22Rv1 (cell line): ENCODE data around the gene GDPD5.

Experiments
- H3K27ac ChIP-seq: fragments of 450-650 bp; 2 replicates; pipeline ENCODE4 v1.5.1; 2017
- ZFX ChIP-seq: fragments of 450-650 bp; IDR thresholded peaks from 2 replicates; pipeline ENCODE4 v1.6.1; 2017; ENCODE audit warnings: antibody characterized with exemption, borderline replicate concordance
- TF ChIP-seq, protein P1 (sequence below): fragments of 450-650 bp; IDR thresholded peaks from 2 replicates; pipeline ENCODE4 v1.5.1; 2017; ENCODE audit warnings: mild to moderate bottlenecking

The GDPD5 gene

GRCh38 chr11:75439026-75439425, 86.7 kb downstream of the GDPD5 start:
- H3K27ac ChIP-seq = no peak overlapping the region
- TF ChIP-seq ZFX = no peak
- TF ChIP-seq, protein P1, sequence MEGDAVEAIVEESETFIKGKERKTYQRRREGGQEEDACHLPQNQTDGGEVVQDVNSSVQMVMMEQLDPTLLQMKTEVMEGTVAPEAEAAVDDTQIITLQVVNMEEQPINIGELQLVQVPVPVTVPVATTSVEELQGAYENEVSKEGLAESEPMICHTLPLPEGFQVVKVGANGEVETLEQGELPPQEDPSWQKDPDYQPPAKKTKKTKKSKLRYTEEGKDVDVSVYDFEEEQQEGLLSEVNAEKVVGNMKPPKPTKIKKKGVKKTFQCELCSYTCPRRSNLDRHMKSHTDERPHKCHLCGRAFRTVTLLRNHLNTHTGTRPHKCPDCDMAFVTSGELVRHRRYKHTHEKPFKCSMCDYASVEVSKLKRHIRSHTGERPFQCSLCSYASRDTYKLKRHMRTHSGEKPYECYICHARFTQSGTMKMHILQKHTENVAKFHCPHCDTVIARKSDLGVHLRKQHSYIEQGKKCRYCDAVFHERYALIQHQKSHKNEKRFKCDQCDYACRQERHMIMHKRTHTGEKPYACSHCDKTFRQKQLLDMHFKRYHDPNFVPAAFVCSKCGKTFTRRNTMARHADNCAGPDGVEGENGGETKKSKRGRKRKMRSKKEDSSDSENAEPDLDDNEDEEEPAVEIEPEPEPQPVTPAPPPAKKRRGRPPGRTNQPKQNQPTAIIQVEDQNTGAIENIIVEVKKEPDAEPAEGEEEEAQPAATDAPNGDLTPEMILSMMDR = no peak

DNA sequence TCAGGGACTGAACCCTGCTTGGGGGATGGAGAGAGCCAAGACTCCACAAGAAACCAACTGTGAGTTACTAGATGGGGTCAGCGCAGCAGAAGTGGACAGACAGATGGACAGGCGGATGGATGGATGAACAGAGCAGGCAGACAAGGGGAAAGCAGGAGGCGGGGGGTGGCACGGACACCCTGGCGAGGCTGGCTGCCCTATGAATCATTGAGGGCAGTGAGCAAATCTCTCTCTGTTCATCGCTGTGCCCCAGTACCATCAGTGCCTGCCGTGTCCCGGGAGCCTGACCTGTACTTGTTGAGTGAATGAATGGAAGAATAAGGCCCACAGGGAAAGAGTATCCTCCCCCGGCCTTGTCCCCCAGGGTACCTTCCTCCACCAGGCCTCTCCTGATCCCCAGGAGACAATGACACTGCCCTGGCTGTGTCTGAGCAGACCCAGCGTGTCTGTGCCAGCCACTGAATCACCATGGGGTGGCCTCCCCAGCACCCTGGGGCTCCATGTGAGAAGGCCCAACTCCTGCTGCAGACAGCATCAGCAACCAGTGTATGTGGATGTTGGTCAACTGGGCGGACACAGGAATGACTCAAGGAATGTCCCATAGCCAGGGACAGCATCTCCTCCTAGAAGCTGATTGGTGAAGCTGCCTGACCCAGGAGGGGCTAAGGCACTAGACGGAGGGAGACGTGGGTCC, 87.6 kb downstream of the GDPD5 start:
- no peak for TF ChIP-seq ZFX
- TF ChIP-seq, protein P1 = no peak
- no peak overlapping the region for H3K27ac ChIP-seq

- TF ChIP-seq ZFX = no peak
- TF ChIP-seq, protein P1 = no peak
Measured at GRCh38 chr11:75436806-75437205, 88.9 kb downstream of the GDPD5 start.

DNA sequence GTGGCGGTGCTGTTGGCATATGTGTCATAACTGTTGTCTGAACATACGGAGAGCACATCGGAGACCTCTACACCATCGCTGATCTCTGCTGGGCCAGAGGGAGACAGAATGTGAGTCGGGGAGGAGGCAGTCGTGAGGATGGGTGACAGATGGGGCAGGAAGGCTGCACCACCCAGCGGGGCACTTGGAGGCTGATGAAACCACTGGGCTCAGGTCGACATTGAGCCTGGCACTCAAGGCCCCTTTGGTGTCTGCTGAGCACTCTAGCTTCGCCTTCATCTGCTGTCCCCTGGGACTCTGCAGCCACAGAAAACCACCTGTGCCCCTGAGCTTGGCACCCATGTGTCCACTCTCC, 90.2 kb downstream of the GDPD5 start:
- no peak overlapping the region for H3K27ac ChIP-seq
- TF ChIP-seq, protein P1 = no peak
- no peak for TF ChIP-seq ZFX

More at GRCh38 chr11:75436806-75437205, 88.9 kb downstream of the GDPD5 start:
- H3K27ac ChIP-seq = no peak overlapping the region

- H3K27ac ChIP-seq = no peak overlapping the region
- TF ChIP-seq ZFX = no peak
- TF ChIP-seq, protein P1 = no peak
Measured at GRCh38 chr11:75434886-75435570, 90.7 kb downstream of the GDPD5 start.

DNA sequence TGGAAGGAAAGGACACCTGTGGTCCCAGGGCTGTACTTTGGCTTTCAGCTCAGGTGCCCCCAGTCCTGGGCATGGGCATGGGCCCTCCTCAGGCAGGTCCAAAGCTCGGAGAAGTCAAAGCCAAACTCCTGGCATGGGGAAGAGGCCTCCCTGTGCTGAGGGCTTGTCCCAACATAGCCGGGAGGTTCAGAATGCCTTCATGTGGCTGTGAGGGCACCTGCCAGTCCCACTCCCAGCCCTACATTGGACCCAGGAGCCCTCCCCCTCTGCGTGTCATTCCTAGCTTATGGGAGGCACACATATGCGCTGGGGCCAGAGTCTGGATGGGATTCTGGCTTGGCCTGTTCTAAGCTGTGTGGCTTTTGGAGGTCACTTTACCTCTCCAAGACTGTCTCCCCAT, 91.7 kb downstream of the GDPD5 start:
- TF ChIP-seq, protein P1 = no peak
- H3K27ac ChIP-seq = no peak overlapping the region

DNA sequence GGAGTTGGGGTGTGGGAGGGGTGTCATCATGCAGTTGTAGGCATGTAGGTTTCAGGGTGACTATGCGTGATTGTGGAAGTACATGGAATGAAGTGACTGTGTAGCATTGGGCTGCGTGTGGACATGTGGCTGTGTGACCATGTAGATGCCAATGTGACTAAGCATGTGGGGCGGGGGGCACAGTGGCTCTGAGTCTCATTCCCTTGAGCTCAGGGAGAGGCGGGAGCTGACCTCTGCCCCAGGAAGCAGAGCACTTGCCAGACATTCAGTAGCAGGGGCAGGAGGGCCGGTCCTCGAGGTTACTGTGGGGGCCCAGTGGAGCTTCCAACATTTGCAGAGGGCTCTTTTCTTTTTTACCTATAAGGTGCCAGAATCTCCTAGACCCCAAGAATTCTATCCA, 92.3 kb downstream of the GDPD5 start:
- no peak overlapping the region for H3K27ac ChIP-seq
- TF ChIP-seq, protein P1 = no peak
- TF ChIP-seq ZFX = no peak
